Measurements from ENCODE around the gene CPNE8.

- TF ChIP-seq CTCF (optimal IDR thresholded peaks at IDR 0.05 in 1 of 3, IDR thresholded peaks at IDR 0.05 in 1 of 3, conservative IDR thresholded peaks at IDR 0.05 in 1 of 3; ENCODE audit: extremely low read depth in 1 of 3, insufficient read depth in 2 of 3, low read length in 3 of 3) (no peak), EZH2 (IDR thresholded peaks at IDR 0.05; ENCODE audit: low read length) (no peak)
Measured at GRCh38 chr12:38907201-38907923, 2.0 kb upstream of the CPNE8 start.
